Skeletal muscle cell (primary cell): ENCODE data around the gene OTOF.

Experiments used
- DNase-seq: peaks from one replicate; pipeline ENCODE4 v3.0.0-alpha.2; 2010; ENCODE audit warnings: low read depth
- H3K4me3 ChIP-seq: 2 replicates; pipeline ENCODE4 v1.5.1; 2011; ENCODE audit warnings: low read depth, mild to moderate bottlenecking, control low read depth, low read length, moderate library complexity

Gene OTOF

GRCh38 chr2:26477911-26478253, at the start of gene OTOF:
OTOF (minus strand) TSS chr2:26478124.
- H3K4me3 ChIP-seq = no peak within 1 kb of the TSS
- peak; percentile 53 for DNase-seq

GRCh38 chr2:26526589-26526988, 48.7 kb upstream of the OTOF start:
- DNase-seq = no peak

GRCh38 chr2:26526105-26526504, 48.2 kb upstream of the OTOF start:
- no peak for DNase-seq
- H3K4me3 ChIP-seq = no peak overlapping the region

More at GRCh38 chr2:26526589-26526988, 48.7 kb upstream of the OTOF start:
- H3K4me3 ChIP-seq = no peak overlapping the region

- H3K4me3 ChIP-seq = no peak overlapping the region
- no peak for DNase-seq
Observed at GRCh38 chr2:26523750-26524149, 45.8 kb upstream of the OTOF start.

GRCh38 chr2:26522751-26523171, 44.8 kb upstream of the OTOF start:
- DNase-seq = no peak

GRCh38 chr2:26522325-26522724, 44.4 kb upstream of the OTOF start:
- H3K4me3 ChIP-seq = no peak overlapping the region
- no peak for DNase-seq

More at GRCh38 chr2:26522751-26523171, 44.8 kb upstream of the OTOF start:
- H3K4me3 ChIP-seq = no peak overlapping the region

- no peak overlapping the region for H3K4me3 ChIP-seq
- DNase-seq = no peak
Observed at GRCh38 chr2:26521913-26522180, 43.9 kb upstream of the OTOF start.

- no peak for DNase-seq
- H3K4me3 ChIP-seq = no peak overlapping the region
Observed at GRCh38 chr2:26521054-26521912, 43.4 kb upstream of the OTOF start.

- no peak overlapping the region for H3K4me3 ChIP-seq
- DNase-seq = no peak
Observed at GRCh38 chr2:26520148-26520449, 42.2 kb upstream of the OTOF start.

- DNase-seq = no peak
- H3K4me3 ChIP-seq = no peak overlapping the region
Observed at GRCh38 chr2:26519396-26520147, 41.6 kb upstream of the OTOF start.

- no peak for DNase-seq
- H3K4me3 ChIP-seq = no peak overlapping the region
Observed at GRCh38 chr2:26516781-26517180, 38.9 kb upstream of the OTOF start.

- no peak for DNase-seq
- H3K4me3 ChIP-seq = no peak overlapping the region
Observed at GRCh38 chr2:26516246-26516645, 38.3 kb upstream of the OTOF start.

- DNase-seq = no peak
- H3K4me3 ChIP-seq = no peak overlapping the region
Observed at GRCh38 chr2:26515771-26516170, 37.8 kb upstream of the OTOF start.

GRCh38 chr2:26514045-26514444, 36.1 kb upstream of the OTOF start:
- no peak for DNase-seq
- no peak overlapping the region for H3K4me3 ChIP-seq

GRCh38 chr2:26513261-26513660, 35.3 kb upstream of the OTOF start:
- no peak for DNase-seq
- no peak overlapping the region for H3K4me3 ChIP-seq

- no peak overlapping the region for H3K4me3 ChIP-seq
- DNase-seq = no peak
Observed at GRCh38 chr2:26511466-26511865, 33.5 kb upstream of the OTOF start.

- no peak overlapping the region for H3K4me3 ChIP-seq
- DNase-seq = no peak
Observed at GRCh38 chr2:26510344-26510973, 32.5 kb upstream of the OTOF start.

GRCh38 chr2:26509141-26509540, 31.2 kb upstream of the OTOF start:
- no peak overlapping the region for H3K4me3 ChIP-seq
- no peak for DNase-seq

- H3K4me3 ChIP-seq = no peak overlapping the region
- DNase-seq = no peak
Observed at GRCh38 chr2:26507932-26508331, 30.0 kb upstream of the OTOF start.

GRCh38 chr2:26507088-26507487, 29.2 kb upstream of the OTOF start:
- no peak overlapping the region for H3K4me3 ChIP-seq

GRCh38 chr2:26506279-26506678, 28.4 kb upstream of the OTOF start:
- no peak overlapping the region for H3K4me3 ChIP-seq
- DNase-seq = no peak

More at GRCh38 chr2:26507088-26507487, 29.2 kb upstream of the OTOF start:
- DNase-seq = no peak
